ENCODE measurements around the gene LONRF2.
A peak's percentile ranks its signal among the peaks of the same experiment; 100 is the strongest.
"Not testable (repeated sequence)": the region's sequence is repeated elsewhere in the genome, so short reads cannot be mapped to it uniquely, and the experiment has no call there.

LONRF2 gene

DNA sequence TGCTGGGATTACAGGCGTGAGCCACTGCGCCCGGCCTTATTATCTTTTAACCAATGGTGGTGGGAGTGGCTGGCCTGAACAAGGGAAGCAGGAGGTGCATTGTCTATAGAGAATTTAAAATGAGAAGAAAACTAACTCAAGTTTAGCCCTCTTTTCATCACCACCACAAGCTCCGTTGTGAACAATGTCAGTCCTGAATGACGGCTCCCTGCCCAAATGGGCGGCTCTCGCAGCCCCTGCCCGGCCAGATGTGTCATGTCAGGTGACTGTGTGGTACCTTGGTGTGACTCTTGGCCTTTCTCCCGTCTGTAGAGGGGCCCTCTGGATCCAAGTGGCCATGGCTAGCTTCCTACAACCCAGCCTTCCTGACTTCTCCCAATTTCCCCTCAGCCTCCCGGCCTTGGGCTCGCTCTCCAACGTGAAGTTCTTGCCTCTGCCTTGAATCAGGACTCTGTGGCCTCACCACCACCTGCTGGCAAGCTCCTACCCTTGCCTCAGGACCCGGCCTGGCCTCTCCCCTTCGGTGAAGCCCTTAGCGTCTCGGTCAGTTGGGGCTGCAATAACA lies 67.6 kb downstream of the LONRF2 start:
- no peak for DNase-seq (ENCODE audit: low read depth in 2 of 2)

DNA sequence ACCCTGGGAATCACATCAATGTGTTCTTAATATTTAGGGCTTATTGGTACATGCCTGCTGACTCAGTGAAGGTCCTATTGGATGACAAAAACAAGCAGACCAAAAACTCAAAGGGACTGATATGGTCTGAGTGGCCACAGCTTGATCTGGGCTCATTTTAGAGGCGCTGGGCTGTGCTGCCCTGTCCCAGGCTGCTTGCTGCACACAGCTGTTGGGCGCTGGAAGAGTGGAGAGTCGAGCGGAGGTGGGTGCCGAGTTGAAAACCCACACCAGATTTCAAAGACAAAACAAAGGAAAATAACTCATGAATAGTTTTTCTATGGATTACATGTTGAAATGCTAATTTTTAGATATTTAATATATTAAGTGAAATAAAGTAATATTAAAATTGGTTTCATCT lies 68.5 kb downstream of the LONRF2 start:
- no peak for DNase-seq (ENCODE audit: low read depth in 2 of 2)

GRCh38 chr2:100252811-100253698 lies 69.2 kb downstream of the LONRF2 start:
- DNase-seq (ENCODE audit: low read depth in 2 of 2) = no peak

DNA sequence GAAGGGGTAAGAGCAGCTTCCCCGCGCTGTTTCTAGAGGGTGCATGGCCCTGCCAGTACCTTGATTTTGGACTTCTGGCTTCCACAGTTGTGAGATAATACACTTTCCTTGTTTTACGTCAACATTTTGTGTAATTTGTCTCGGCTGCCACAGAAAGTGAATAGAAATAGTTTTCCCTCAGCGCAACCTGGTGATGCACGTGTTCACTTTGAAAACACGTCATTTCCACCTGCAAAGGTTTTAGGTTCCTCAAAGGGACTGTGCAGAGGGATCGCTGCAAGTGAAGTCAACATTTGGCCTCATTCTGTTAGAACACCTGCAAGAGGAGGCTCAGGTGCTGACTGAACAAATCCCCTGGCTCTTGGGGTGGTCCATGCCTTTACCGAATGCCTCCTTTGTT lies 71.7 kb downstream of the LONRF2 start:
- no peak for DNase-seq (ENCODE audit: low read depth in 2 of 2)

DNA sequence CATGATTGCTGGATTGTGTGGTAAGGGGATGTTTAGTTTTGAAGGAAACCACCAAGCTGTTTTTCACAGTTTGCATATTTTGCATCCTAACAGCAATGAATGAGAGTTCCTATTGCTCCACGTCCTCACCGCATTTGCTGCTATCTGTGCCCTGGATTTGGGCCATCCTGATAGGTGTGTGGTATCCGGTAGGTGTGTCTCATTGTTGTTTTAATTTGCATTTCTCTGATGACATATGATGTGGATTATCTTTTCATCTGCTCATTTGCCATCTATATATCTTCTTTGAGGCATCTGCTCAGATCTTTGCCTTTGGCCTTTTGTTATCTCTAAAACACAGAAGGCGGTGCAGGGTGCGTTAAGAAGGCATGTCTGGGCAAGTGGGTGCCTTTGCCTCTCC lies 73.3 kb downstream of the LONRF2 start:
- DNase-seq (ENCODE audit: low read depth in 2 of 2) = no peak

DNA sequence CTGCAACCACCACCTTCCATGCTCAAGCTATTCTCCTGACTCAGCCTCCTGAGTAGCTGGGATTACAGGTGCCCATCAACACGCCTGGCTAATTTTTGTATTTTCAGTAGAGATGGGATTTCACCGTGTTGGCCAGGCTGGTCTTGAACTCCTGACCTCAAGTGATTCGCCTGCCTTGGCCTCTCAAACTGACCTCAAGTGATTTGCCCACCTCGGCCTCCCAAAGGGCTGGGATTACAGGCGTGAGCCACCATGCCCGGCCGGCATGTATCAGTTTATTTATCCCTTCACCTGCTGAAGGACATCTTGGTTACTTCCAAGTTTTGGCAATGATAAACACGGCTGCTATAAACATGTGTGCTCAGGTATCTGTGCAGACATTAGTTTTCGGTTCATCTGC lies 73.7 kb downstream of the LONRF2 start:
- DNase-seq (ENCODE audit: low read depth in 2 of 2) = not testable (repeated sequence)

DNA sequence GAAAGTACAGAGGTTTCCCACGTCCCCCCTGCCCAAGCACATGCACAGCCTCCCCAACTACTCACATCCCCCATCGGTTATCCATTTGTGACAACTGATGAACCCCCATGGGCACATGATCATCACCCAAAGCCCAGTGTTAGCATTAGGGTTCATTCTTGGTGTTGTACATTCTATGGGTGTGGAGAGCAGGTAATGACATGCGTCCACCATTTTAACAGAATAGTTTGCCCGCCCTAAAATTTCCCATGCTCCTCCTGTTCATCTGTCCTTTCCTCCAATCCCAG lies 74.3 kb downstream of the LONRF2 start:
- DNase-seq (ENCODE audit: low read depth in 2 of 2) = no peak

DNA sequence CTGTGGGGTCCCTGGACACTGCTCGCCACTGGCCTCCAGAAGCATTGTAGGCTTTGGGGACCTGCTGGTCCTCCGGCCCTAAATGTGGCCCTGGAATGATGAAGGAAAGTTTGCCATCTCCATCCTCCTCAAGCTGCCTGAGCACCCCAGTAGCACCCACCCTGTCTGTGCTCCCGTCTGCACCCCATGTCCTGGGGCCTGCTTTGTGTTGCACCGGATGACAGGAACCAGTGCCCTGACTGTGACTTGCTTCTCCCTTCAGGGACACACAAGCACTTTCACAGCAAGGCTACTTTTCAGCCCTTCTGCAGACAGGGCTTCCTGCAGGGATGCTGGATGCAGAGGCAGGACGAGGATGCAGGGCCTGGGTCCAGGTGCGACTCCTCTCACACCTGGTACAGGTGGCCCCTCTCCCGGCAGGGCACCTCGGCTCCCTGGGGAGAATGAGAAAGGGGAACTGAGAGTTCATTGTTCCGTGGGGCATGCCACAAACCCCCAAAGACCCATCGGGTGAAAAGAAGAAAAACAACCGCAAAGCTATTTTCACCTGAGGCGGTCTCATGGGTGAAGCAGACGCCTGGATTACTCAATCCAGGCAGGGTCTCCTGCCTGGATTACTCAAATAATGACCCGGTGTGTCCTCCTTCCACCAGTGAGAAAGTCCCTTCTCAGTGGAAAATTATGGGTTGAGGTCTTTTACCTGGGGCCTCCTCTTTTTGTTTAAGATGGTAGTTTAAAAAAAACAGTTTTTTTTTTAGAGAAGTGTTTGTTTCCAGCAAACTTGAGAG lies 74.9 kb downstream of the LONRF2 start:
- no peak for DNase-seq (ENCODE audit: low read depth in 2 of 2)

DNA sequence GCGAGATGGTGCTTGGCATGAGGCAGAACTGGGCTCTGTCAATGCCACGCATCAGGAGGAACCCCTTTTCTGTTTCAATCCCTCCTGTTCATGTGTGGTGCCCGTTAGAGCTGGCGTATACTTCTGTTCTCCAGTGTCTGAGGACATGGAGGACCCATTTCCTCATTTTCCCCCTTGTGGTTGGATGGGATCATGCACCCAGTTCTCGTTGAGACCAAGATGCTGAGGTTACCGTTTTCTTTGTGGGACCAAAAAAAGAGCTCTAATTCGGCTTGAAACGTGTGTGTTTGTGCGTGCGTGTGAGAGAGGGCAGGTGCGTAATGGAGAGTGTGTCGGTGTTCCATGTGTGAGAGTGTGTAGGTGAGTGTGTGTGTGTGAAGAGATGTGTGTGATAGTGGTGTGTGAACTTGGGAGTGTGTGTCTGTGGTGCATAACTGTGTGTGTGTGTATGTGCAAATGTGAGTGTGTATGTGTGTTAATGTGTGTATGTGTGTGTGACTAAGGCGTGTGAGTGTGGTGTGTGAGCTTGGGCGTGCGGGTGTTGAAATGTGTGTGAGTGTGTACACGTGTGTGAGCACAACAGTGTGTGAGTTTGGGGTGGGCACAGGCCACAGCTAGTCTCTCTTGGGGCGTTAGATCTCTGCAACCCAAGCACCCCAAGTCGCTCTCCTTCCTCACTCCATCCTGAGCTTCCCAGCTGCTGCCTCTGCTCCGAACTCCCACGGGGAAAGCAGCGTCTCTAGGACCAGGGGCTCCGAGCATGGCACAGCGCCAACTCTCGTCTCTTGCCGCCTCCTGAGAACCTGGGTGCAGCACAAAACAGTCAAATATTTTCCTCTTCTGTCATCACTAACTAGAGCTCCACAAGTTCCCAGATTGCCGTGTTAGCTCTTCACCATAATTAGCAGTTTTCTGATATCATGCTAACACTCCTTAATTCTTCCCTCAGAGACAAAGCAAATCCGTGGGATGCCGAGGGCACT lies 75.8 kb downstream of the LONRF2 start:
- DNase-seq (ENCODE audit: low read depth in 2 of 2) = no peak

DNA sequence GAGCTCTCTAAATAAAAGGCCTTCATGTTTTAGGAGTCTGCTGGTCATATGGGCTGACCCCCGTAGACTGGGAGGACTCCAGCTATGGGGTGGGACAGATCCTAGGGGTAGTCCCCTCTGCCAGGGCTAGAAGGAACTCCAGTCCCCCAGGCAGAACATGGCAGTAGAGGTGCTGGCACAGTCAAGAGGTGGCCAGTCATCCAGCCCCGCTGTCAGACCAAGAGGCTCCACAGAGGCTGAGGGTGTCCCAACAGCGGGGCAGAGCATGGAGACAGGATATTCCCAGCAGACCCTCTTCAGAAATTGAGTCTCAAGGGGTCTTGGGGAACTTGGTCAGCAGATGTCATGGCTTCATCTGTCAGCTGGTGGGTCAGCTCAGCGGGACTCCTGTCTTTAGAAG lies 76.6 kb downstream of the LONRF2 start:
- no peak for DNase-seq (ENCODE audit: low read depth in 2 of 2)

DNA sequence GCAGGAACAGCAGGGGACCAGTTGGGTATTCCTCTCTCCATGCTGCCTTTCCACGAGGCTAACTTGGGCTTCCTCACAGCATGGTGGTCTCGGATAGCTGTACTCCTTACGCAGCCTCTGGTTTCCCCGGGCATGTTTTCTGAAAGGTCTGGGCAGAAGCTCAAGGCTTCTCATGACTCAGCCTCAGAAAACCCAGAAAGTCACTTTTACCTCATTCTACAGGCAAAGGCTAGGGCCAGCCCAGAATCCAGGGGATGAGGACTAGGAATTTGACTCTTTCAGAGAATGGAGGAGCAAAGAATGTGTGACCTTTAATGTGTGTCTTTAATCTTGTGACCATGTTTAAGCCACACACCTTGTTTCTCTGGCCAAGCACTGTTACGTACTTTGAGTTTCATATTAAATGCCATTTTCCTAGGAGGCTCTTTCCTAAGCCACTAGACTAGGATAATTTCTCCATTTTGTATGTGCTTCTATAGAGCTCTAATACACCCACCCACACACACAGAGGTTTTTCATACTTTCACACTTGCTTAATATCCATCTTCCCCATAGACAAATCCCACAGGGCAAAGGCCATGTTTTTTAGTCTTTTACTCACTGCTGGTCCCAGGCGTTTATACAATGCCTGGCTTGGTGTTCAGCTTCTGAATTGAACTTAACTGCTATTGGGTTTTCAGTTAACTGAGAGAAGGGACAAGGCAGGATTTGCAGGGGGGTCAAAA lies 77.3 kb downstream of the LONRF2 start:
- no peak for DNase-seq (ENCODE audit: low read depth in 2 of 2)

GRCh38 chr2:100243631-100244030 lies 78.7 kb downstream of the LONRF2 start:
- no peak for DNase-seq (ENCODE audit: low read depth in 2 of 2)

DNA sequence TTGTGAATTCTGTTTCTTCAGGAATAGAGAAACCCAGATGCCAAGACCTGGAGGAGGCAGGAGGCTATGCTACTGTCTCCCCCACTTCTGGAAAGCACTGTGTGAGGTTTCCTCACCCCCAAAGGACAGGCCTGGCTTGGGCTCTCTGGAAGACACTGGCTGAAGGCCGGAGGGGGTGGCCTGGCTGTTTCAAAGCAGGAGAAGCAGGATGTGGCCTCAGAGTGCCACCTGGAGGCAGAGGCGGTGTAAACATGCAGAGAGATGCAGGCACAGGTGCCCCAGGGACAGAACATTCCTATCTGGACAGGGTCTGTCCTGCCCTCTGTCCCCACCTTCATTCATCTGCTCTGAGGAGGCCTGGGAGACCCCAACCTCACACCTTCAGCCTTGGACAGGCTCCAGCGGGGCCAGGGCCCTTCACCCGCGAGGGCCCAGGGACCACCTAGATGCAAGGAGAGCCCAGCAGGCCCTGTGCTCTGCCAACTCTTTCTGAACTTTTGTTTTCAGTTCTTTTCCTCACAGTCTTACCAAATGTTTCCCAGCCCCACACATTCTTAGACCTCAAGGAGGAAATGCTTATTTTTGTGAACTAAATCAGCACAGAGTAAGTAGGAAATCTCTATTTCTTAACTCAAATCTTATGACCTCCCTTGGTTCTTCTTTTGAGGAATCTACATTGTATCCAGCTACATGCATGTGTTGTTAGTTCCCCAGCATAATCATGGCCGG lies 79.2 kb downstream of the LONRF2 start:
- DNase-seq (ENCODE audit: low read depth in 2 of 2) = peak in 1 of 2 experiments; percentile 35

- DNase-seq (ENCODE audit: low read depth in 2 of 2) = no peak
Measured at GRCh38 chr2:100242476-100242875, 79.8 kb downstream of the LONRF2 start.

DNA sequence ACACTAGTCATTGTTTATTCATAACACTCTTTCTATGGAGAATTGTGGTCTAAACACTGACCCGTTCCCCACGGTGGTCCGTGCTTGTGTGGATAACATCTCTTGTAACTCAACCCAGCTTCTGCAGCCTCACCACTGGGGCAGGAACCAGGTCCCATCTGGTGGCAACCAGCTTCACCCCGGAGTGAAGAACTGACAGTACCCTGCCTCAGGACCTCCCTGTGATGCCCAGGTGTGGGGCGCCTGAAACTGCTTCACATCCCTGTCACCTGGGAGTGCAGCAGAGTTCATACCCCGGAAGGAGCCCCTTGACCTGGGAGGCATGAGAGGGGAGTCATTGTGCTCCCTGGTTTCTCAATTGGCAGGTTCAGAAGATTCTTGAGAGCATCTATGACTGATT lies 81.1 kb downstream of the LONRF2 start:
- no peak for DNase-seq (ENCODE audit: low read depth in 2 of 2)

DNA sequence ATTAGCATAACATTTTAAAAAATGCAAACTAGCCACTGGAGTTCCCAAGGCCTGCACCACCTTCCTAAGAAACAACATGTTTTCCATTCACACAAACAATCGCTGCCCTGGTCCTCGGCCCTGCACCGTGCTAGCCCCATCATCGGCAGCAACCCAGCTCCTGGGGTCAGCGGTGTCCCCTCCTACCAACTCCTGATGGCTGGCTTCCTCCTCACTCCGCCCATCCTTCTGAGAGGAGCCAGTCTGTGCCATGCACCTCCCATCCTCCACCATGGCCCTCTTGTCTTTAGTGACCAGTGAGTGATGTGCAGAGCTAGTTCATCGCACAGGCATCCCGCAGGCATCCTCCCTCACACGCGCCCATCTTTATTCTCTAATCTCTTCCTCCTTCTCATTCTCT lies 81.9 kb downstream of the LONRF2 start:
- no peak for DNase-seq (ENCODE audit: low read depth in 2 of 2)

GRCh38 chr2:100239486-100240210 lies 82.7 kb downstream of the LONRF2 start:
- no peak for DNase-seq (ENCODE audit: low read depth in 2 of 2)

GRCh38 chr2:100238471-100238870 lies 83.8 kb downstream of the LONRF2 start:
- DNase-seq (ENCODE audit: low read depth in 2 of 2) = no peak

GRCh38 chr2:100237770-100238169 lies 84.5 kb downstream of the LONRF2 start:
- DNase-seq (ENCODE audit: low read depth in 2 of 2) = no peak

DNA sequence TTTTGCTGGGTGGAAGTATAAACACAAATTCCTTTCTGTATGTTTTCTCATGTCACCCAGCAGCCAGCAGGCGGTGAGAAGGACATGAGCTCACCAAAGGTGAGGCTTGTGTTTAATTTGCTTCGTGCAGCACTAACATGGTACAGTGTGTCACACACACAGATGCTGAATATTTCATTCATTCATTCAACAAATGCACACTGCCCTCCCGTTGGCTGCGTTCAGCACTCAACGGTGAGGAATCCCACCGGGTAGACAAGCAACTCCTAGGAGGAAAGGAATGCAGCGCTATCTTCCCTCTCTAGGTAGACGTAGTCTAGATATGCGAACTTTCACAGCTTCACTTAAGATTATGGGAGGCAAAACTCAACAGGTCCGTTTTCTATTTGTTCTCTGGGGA lies 85.1 kb downstream of the LONRF2 start:
- no peak for DNase-seq (ENCODE audit: low read depth in 2 of 2)

Data from fibroblast of skin of left quadriceps (primary cell).